ENCODE results near the gene MSLN. TPM values are rescaled to one million over a fixed set of nuclear protein-coding genes. Genes with fewer than 3 reads are reported as not detected.

Gene MSLN
- total and polyA plus RNA-seq, 9 of the 15 experiments (the other 6 are each of a cell fraction or from before 2014, with no cell fraction given), result not detected

- TF ChIP-seq, protein P1, sequence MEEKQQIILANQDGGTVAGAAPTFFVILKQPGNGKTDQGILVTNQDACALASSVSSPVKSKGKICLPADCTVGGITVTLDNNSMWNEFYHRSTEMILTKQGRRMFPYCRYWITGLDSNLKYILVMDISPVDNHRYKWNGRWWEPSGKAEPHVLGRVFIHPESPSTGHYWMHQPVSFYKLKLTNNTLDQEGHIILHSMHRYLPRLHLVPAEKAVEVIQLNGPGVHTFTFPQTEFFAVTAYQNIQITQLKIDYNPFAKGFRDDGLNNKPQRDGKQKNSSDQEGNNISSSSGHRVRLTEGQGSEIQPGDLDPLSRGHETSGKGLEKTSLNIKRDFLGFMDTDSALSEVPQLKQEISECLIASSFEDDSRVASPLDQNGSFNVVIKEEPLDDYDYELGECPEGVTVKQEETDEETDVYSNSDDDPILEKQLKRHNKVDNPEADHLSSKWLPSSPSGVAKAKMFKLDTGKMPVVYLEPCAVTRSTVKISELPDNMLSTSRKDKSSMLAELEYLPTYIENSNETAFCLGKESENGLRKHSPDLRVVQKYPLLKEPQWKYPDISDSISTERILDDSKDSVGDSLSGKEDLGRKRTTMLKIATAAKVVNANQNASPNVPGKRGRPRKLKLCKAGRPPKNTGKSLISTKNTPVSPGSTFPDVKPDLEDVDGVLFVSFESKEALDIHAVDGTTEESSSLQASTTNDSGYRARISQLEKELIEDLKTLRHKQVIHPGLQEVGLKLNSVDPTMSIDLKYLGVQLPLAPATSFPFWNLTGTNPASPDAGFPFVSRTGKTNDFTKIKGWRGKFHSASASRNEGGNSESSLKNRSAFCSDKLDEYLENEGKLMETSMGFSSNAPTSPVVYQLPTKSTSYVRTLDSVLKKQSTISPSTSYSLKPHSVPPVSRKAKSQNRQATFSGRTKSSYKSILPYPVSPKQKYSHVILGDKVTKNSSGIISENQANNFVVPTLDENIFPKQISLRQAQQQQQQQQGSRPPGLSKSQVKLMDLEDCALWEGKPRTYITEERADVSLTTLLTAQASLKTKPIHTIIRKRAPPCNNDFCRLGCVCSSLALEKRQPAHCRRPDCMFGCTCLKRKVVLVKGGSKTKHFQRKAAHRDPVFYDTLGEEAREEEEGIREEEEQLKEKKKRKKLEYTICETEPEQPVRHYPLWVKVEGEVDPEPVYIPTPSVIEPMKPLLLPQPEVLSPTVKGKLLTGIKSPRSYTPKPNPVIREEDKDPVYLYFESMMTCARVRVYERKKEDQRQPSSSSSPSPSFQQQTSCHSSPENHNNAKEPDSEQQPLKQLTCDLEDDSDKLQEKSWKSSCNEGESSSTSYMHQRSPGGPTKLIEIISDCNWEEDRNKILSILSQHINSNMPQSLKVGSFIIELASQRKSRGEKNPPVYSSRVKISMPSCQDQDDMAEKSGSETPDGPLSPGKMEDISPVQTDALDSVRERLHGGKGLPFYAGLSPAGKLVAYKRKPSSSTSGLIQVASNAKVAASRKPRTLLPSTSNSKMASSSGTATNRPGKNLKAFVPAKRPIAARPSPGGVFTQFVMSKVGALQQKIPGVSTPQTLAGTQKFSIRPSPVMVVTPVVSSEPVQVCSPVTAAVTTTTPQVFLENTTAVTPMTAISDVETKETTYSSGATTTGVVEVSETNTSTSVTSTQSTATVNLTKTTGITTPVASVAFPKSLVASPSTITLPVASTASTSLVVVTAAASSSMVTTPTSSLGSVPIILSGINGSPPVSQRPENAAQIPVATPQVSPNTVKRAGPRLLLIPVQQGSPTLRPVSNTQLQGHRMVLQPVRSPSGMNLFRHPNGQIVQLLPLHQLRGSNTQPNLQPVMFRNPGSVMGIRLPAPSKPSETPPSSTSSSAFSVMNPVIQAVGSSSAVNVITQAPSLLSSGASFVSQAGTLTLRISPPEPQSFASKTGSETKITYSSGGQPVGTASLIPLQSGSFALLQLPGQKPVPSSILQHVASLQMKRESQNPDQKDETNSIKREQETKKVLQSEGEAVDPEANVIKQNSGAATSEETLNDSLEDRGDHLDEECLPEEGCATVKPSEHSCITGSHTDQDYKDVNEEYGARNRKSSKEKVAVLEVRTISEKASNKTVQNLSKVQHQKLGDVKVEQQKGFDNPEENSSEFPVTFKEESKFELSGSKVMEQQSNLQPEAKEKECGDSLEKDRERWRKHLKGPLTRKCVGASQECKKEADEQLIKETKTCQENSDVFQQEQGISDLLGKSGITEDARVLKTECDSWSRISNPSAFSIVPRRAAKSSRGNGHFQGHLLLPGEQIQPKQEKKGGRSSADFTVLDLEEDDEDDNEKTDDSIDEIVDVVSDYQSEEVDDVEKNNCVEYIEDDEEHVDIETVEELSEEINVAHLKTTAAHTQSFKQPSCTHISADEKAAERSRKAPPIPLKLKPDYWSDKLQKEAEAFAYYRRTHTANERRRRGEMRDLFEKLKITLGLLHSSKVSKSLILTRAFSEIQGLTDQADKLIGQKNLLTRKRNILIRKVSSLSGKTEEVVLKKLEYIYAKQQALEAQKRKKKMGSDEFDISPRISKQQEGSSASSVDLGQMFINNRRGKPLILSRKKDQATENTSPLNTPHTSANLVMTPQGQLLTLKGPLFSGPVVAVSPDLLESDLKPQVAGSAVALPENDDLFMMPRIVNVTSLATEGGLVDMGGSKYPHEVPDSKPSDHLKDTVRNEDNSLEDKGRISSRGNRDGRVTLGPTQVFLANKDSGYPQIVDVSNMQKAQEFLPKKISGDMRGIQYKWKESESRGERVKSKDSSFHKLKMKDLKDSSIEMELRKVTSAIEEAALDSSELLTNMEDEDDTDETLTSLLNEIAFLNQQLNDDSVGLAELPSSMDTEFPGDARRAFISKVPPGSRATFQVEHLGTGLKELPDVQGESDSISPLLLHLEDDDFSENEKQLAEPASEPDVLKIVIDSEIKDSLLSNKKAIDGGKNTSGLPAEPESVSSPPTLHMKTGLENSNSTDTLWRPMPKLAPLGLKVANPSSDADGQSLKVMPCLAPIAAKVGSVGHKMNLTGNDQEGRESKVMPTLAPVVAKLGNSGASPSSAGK (IDR thresholded peaks at IDR 0.05), result peak; percentile 25; the same call in 1 of the 2 replicates
- no peak for TF ChIP-seq MTA1 (IDR thresholded peaks at IDR 0.05; ENCODE audit: borderline replicate concordance)
- TF ChIP-seq, protein P2, sequence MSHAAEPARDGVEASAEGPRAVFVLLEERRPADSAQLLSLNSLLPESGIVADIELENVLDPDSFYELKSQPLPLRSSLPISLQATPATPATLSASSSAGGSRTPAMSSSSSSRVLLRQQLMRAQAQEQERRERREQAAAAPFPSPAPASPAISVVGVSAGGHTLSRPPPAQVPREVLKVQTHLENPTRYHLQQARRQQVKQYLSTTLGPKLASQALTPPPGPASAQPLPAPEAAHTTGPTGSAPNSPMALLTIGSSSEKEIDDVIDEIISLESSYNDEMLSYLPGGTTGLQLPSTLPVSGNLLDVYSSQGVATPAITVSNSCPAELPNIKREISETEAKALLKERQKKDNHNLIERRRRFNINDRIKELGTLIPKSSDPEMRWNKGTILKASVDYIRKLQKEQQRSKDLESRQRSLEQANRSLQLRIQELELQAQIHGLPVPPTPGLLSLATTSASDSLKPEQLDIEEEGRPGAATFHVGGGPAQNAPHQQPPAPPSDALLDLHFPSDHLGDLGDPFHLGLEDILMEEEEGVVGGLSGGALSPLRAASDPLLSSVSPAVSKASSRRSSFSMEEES (CRISPR knock-in tag; IDR thresholded peaks at IDR 0.05), result no peak
- TF ChIP-seq L3MBTL2 (IDR thresholded peaks at IDR 0.05), result peak; percentile 68
- peak; percentile 46 to 71; a peak in 3 of 4 replicates for TF ChIP-seq MAZ (CRISPR knock-in tag; conservative IDR thresholded peaks at IDR 0.05 in 1 of 2, IDR thresholded peaks at IDR 0.05 in 1 of 2)
- TF ChIP-seq SMC3 (conservative IDR thresholded peaks at IDR 0.05; ENCODE audit: insufficient read depth, low read depth, low read length), result no peak
- TF ChIP-seq ETV1 (tag; conservative IDR thresholded peaks at IDR 0.05; ENCODE audit: low read depth), result 0 out of 2 replicates have a peak, but pooled peaks have one; percentile 9
- TF ChIP-seq NKRF (IDR thresholded peaks at IDR 0.05; ENCODE audit: borderline replicate concordance), result peak; percentile 48; the same call in 1 of the 2 replicates
- peak in 1 of 2 experiments; percentile 40; a peak in 2 of 4 replicates for TF ChIP-seq HDAC1 (IDR thresholded peaks at IDR 0.05)
Observed at GRCh38 chr16:728131-728889, 32.2 kb upstream of the MSLN start (continued).
